Central memory CD4-positive, alpha-beta T cell (primary cell): ENCODE data around the gene LZIC.

Experiments used
- DNase-seq: peaks from one replicate; pipeline ENCODE4 v3.0.0; 2022

LZIC gene

DNA sequence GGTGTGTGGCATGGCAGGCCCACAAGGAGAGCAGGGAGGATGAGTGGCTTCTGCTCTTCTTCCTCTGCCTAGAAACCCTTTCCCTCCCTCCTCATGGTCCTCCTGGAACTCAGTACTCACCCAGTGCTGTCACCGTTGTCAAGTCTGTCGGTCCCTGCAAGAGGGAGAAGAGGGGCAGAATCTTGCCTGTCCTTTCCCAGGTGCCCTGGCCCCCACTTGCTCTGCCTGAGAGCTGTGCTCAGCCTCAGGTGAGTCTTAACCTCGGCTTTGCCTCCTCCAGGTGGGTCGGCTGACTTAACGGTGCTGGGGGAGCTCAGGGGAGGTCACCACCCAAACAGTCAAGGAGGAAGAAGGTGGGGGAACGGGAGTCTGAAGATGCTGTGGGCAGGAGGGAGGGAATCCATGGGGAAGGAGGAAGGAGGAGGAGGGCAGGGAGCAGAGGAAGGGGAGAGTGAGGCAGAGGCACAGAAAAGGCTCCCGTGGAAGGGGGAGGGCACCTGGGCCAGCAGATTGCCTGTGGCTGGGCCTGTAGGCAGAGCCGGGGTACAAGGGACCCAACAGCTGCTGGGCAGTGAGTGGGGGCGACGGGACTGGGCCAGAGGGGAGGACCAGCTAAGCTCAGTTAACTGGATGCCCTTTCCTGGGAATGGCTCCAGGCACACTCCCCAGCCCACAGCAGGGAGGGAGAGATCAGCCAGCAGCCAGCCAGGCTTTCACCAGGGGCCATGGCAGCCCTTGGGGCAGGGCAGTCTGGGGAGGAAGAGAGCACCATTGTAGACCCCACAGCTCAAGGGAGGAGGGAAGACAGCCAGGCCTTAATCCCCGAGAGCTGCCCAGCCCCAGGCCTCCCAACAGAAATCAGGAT is 59.4 kb downstream of the LZIC start:
- no peak for DNase-seq

DNA sequence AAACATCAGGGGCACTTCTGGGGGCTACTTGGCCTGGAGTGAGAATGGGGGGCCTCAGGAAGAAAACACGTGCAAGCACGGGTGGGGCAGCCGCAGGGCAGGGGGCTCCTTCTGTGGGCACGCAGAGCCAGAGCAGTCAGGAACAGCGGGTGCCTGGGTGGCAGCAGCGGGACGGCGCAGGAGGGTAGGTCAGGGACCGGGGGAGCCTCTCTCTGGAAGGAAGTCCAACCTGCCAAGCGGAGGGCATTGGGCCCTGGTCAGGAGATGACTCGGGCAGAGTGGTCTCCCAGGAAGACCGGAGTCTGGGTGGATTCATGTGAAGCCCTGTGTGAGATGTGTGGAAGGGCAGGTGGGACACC is 60.3 kb downstream of the LZIC start:
- no peak for DNase-seq

DNA sequence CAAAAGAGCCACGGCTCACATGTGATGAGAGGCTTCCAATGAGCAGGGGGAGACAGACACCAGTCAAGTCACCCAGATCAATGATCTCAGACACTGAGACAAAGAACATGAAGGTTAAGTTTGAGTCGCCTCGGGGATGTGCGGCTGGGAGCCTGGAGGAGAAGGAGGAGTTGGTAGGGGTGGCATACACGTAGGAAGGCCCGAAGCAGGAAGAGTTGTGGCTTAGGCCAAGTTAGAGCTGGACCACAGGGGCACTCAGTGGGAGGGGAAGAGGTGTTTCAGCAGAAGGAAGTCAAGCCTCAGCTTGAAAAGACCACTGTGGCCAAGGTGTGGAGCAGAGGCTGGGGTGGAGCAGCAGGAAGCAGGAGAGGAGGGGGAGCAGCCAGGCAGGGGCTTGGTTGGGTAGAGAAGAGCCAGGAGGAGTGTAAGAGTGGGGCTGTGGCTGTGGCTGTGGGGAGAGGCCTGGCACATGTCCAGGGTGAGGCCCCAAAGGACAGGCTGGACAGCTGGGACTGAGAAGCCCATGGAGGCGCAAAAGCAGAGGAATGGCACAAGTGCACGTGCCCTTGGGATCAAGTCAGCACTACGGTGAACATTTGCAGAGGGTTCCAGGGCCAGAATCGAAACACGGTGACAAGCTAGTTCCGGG is 60.8 kb downstream of the LZIC start:
- no peak for DNase-seq

DNA sequence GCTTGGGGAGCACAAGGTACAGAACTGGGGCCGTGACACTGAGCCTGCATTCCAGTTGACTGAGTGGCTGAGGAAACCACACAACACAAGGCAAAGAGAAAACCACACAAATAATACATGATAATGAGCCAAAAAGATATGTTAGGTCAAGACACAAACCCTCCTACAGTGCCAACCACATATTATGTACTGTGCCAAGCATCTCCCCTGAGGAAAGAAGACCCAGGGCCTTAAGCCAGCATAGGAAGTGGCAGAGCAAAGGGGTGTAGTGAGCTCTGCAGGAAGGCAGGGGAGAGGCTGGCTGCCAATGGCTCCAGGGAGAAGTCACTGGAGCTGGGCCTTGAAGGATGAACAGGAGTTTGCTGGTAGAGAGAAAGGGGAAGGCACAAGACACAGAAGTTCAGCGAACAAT is 61.3 kb downstream of the LZIC start:
- DNase-seq = no peak
